Transverse colon (tissue), 3 donors: ENCODE measurements around the gene HADH.

ENCODE experiments used
- EP300 ChIP-seq: sonication (generic); formaldehyde crosslinking; IDR thresholded peaks from one replicate; pipeline ENCODE4 v1.6.1; 2017; ENCODE audit warnings: antibody characterized with exemption, low read depth
- POLR2A ChIP-seq: fragments of 450-650 bp; IDR thresholded peaks from one replicate; pipeline ENCODE4 v1.6.1; 2016; ENCODE audit warnings: antibody characterized with exemption, mild to moderate bottlenecking, moderate library complexity
- TF ChIP-seq, protein P1 (sequence below), 5 experiments: fragments of 200-600 bp in 3 of 5; fragments of 450-650 bp in 2 of 5; sonication (generic) in 3 of 5; IDR thresholded peaks; 1 replicate in 2 of 5; 2 replicates in 3 of 5; pipeline ENCODE4 v1.5.1; 2016 to 2017; ENCODE audit warnings: antibody characterized with exemption in 5 of 5, inconsistent platforms in 3 of 5, mild to moderate bottlenecking in 2 of 5, moderate library complexity in 1 of 5

- TF ChIP-seq, protein P1, sequence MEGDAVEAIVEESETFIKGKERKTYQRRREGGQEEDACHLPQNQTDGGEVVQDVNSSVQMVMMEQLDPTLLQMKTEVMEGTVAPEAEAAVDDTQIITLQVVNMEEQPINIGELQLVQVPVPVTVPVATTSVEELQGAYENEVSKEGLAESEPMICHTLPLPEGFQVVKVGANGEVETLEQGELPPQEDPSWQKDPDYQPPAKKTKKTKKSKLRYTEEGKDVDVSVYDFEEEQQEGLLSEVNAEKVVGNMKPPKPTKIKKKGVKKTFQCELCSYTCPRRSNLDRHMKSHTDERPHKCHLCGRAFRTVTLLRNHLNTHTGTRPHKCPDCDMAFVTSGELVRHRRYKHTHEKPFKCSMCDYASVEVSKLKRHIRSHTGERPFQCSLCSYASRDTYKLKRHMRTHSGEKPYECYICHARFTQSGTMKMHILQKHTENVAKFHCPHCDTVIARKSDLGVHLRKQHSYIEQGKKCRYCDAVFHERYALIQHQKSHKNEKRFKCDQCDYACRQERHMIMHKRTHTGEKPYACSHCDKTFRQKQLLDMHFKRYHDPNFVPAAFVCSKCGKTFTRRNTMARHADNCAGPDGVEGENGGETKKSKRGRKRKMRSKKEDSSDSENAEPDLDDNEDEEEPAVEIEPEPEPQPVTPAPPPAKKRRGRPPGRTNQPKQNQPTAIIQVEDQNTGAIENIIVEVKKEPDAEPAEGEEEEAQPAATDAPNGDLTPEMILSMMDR (IDR thresholded peaks at IDR 0.05): no peak
- TF ChIP-seq EP300: no peak
- TF ChIP-seq POLR2A: no peak
Observed at GRCh38 chr4:108054025-108054638, 64.4 kb downstream of the HADH start.
